ENCODE data around the gene AHDC1.
"Not testable (repeated sequence)": the region's sequence is repeated elsewhere in the genome, so short reads cannot be mapped to it uniquely, and the experiment has no call there.

The AHDC1 gene

GRCh38 chr1:27622828-27623227, 18.9 kb upstream of the AHDC1 start:
- H3K36me3 Mint-ChIP-seq, result no peaks in the 10 kb centered on the region
- no peak overlapping the region for H3K4me3 Mint-ChIP-seq
- H3K27me3 Mint-ChIP-seq, result no peaks in the 10 kb centered on the region
- peaks cover 38% of the 10 kb centered on the region for H3K4me1 Mint-ChIP-seq
- no peaks in the 10 kb centered on the region for H3K9me3 Mint-ChIP-seq
- H3K27ac Mint-ChIP-seq, result no peak overlapping the region

GRCh38 chr1:27621051-27621920, 17.3 kb upstream of the AHDC1 start:
- Mint-ChIP-seq H3K4me3 (no peak overlapping the region), H3K4me1 (peaks cover 47% of the 10 kb centered on the region), H3K27me3 (no peaks in the 10 kb centered on the region), H3K9me3 (no peaks in the 10 kb centered on the region), H3K36me3 (no peaks in the 10 kb centered on the region), H3K27ac (no peak overlapping the region)

GRCh38 chr1:27619782-27620438, 16.0 kb upstream of the AHDC1 start:
- H3K4me1 Mint-ChIP-seq, result peaks cover 53% of the 10 kb centered on the region
- not testable (repeated sequence) for H3K27me3 Mint-ChIP-seq

GRCh38 chr1:27618341-27619082, 14.6 kb upstream of the AHDC1 start:
- Mint-ChIP-seq H3K27ac (peak overlapping the region; percentile 89), H3K36me3 (no peaks in the 10 kb centered on the region), H3K9me3 (no peaks in the 10 kb centered on the region), H3K4me1 (peaks cover 64% of the 10 kb centered on the region), H3K27me3 (no peaks in the 10 kb centered on the region), H3K4me3 (peak overlapping the region; percentile 66)

More at GRCh38 chr1:27619782-27620438, 16.0 kb upstream of the AHDC1 start:
- H3K36me3 Mint-ChIP-seq, H3K9me3 Mint-ChIP-seq, H3K4me3 Mint-ChIP-seq: not testable (repeated sequence)
- H3K27ac Mint-ChIP-seq, result peak overlapping the region; percentile 80

- Mint-ChIP-seq H3K27me3 (no peaks in the 10 kb centered on the region), H3K4me1 (peaks cover 64% of the 10 kb centered on the region), H3K9me3 (no peaks in the 10 kb centered on the region), H3K36me3 (no peaks in the 10 kb centered on the region), H3K4me3 (peak overlapping the region; percentile 12), H3K27ac (peak overlapping the region; percentile 89)
Observed at GRCh38 chr1:27617420-27617819, 13.5 kb upstream of the AHDC1 start.

GRCh38 chr1:27616441-27616840, 12.5 kb upstream of the AHDC1 start:
- H3K36me3 Mint-ChIP-seq, result no peaks in the 10 kb centered on the region
- H3K27me3 Mint-ChIP-seq, result no peaks in the 10 kb centered on the region
- peak overlapping the region; percentile 62 for H3K27ac Mint-ChIP-seq
- H3K9me3 Mint-ChIP-seq, result no peaks in the 10 kb centered on the region
- H3K4me1 Mint-ChIP-seq, result peaks cover 68% of the 10 kb centered on the region
- H3K4me3 Mint-ChIP-seq, result no peak overlapping the region

- H3K9me3 Mint-ChIP-seq, result no peaks in the 10 kb centered on the region
- H3K27me3 Mint-ChIP-seq, result no peaks in the 10 kb centered on the region
- no peaks in the 10 kb centered on the region for H3K36me3 Mint-ChIP-seq
- H3K27ac Mint-ChIP-seq, result peak overlapping the region; percentile 93
- peaks cover 74% of the 10 kb centered on the region for H3K4me1 Mint-ChIP-seq
- H3K4me3 Mint-ChIP-seq, result no peak overlapping the region
Observed at GRCh38 chr1:27615346-27616192, 11.6 kb upstream of the AHDC1 start.

GRCh38 chr1:27614625-27615344, 10.8 kb upstream of the AHDC1 start:
- no peak overlapping the region for H3K4me3 Mint-ChIP-seq
- H3K9me3 Mint-ChIP-seq, result no peaks in the 10 kb centered on the region
- H3K4me1 Mint-ChIP-seq, result peaks cover 74% of the 10 kb centered on the region
- H3K27me3 Mint-ChIP-seq, result no peaks in the 10 kb centered on the region
- H3K27ac Mint-ChIP-seq, result peak overlapping the region; percentile 93
- no peaks in the 10 kb centered on the region for H3K36me3 Mint-ChIP-seq

GRCh38 chr1:27614043-27614624, 10.2 kb upstream of the AHDC1 start:
- Mint-ChIP-seq H3K27me3 (no peaks in the 10 kb centered on the region), H3K36me3 (no peaks in the 10 kb centered on the region), H3K4me1 (peaks cover 67% of the 10 kb centered on the region), H3K4me3 (peak overlapping the region; percentile 34), H3K9me3 (no peaks in the 10 kb centered on the region), H3K27ac (peak overlapping the region; percentile 77)

- Mint-ChIP-seq H3K36me3 (no peaks in the 10 kb centered on the region), H3K4me3 (no peak overlapping the region), H3K4me1 (peaks cover 54% of the 10 kb centered on the region), H3K27ac (no peak overlapping the region), H3K27me3 (no peaks in the 10 kb centered on the region), H3K9me3 (no peaks in the 10 kb centered on the region)
Observed at GRCh38 chr1:27612718-27613117, 8.8 kb upstream of the AHDC1 start.

- H3K27ac Mint-ChIP-seq, result no peak overlapping the region
- no peaks in the 10 kb centered on the region for H3K36me3 Mint-ChIP-seq
- no peaks in the 10 kb centered on the region for H3K27me3 Mint-ChIP-seq
- H3K4me1 Mint-ChIP-seq, result peaks cover 46% of the 10 kb centered on the region
- H3K9me3 Mint-ChIP-seq, result no peaks in the 10 kb centered on the region
- H3K4me3 Mint-ChIP-seq, result no peak overlapping the region
Observed at GRCh38 chr1:27611450-27611849, 7.5 kb upstream of the AHDC1 start.

- H3K27ac Mint-ChIP-seq, result no peak overlapping the region
- H3K9me3 Mint-ChIP-seq, result no peaks in the 10 kb centered on the region
- no peaks in the 10 kb centered on the region for H3K27me3 Mint-ChIP-seq
- H3K36me3 Mint-ChIP-seq, result no peaks in the 10 kb centered on the region
- no peak overlapping the region for H3K4me3 Mint-ChIP-seq
- H3K4me1 Mint-ChIP-seq, result peaks cover 50% of the 10 kb centered on the region
Observed at GRCh38 chr1:27609618-27610240, 5.8 kb upstream of the AHDC1 start.

GRCh38 chr1:27609210-27609555, 5.2 kb upstream of the AHDC1 start:
- H3K9me3 Mint-ChIP-seq, result no peaks in the 10 kb centered on the region
- no peaks in the 10 kb centered on the region for H3K36me3 Mint-ChIP-seq
- peaks cover 46% of the 10 kb centered on the region for H3K4me1 Mint-ChIP-seq
- H3K27me3 Mint-ChIP-seq, result no peaks in the 10 kb centered on the region
- no peak overlapping the region for H3K27ac Mint-ChIP-seq
- no peak overlapping the region for H3K4me3 Mint-ChIP-seq

- no peak overlapping the region for H3K4me3 Mint-ChIP-seq
- H3K9me3 Mint-ChIP-seq, result no peaks in the 10 kb centered on the region
- H3K27ac Mint-ChIP-seq, result no peak overlapping the region
- H3K36me3 Mint-ChIP-seq, result no peaks in the 10 kb centered on the region
- H3K4me1 Mint-ChIP-seq, result peaks cover 34% of the 10 kb centered on the region
- no peaks in the 10 kb centered on the region for H3K27me3 Mint-ChIP-seq
Observed at GRCh38 chr1:27607239-27607804, 3.4 kb upstream of the AHDC1 start.

Measured in activated naive CD4-positive, alpha-beta T cell treated with anti-CD3 and anti-CD28 coated beads, Interleukin-2, amount 50 U/mL, for 24 hours (primary cell).